Measurements from ENCODE around the gene HEMGN.

- TF ChIP-seq CTCF (IDR thresholded peaks at IDR 0.05; ENCODE audit: low read length) (no peak), EZH2phosphoT487 (IDR thresholded peaks at IDR 0.05; ENCODE audit: low read length) (no peak), EZH2 (optimal IDR thresholded peaks at IDR 0.05; ENCODE audit: low read depth, low read length) (no peak)
Measured at GRCh38 chr9:97918611-97919010, 19.4 kb downstream of the HEMGN start.
